Activated T-helper 2 cell treated with anti-CD3 and anti-CD28 coated beads, Interferon-gamma antibody, Interleukin-2, Interleukin-4, amounts not matched to agents 10 μg/mL and 5 μg/mL and 100 μg/mL, durations not matched to agents 14 hours and 24 hours and 36 hours (primary cell): ENCODE measurements around the gene PIGP. TPM values are rescaled to one million over a fixed set of nuclear protein-coding genes. Genes with fewer than 3 reads are reported as not detected.
"Not testable (repeated sequence)": the region's sequence is repeated elsewhere in the genome, so short reads cannot be mapped to it uniquely, and the experiment has no call there.

Experiments
- DNase-seq: peaks from one replicate; pipeline ENCODE4 v3.0.0; 2021; ENCODE audit warnings: low spot score
- H3K27ac Mint-ChIP-seq: one replicate; pipeline ENCODE4 v1.8.0; 2021; ENCODE audit warnings: mixed read lengths
- H3K27me3 Mint-ChIP-seq: one replicate; pipeline ENCODE4 v1.8.0; 2021; ENCODE audit warnings: low read depth, mixed read lengths
- H3K36me3 Mint-ChIP-seq: one replicate; pipeline ENCODE4 v1.8.0; 2021; ENCODE audit warnings: low read depth, mixed read lengths
- H3K4me1 Mint-ChIP-seq: one replicate; pipeline ENCODE4 v1.8.0; 2021; ENCODE audit warnings: low read depth, mixed read lengths
- H3K4me3 Mint-ChIP-seq: one replicate; pipeline ENCODE4 v1.8.0; 2021; ENCODE audit warnings: low read depth, mild to moderate bottlenecking, moderate library complexity, mixed read lengths
- H3K9me3 Mint-ChIP-seq: one replicate; pipeline ENCODE4 v1.8.0; 2021; ENCODE audit warnings: mixed read lengths
- intact Hi-C: fragments of 100-400 bp; cut with micrococcal nuclease; formaldehyde crosslinking; loops from one replicate; pipeline ENCODE4 v1.15.1; 2023
- total RNA-seq: library from RNA; stranded (reverse); gene quantifications from 2 replicates; pipeline ENCODE4 v1.2.3, GENCODE V29; 2022

PIGP gene
- total RNA-seq = 20.6 and 23.7 TPM in 2 replicates

- peaks cover 48% of the 10 kb centered on the region for H3K4me1 Mint-ChIP-seq
- no peaks in the 10 kb centered on the region for H3K27me3 Mint-ChIP-seq
- peak within 1 kb of the TSS; percentile 89 for H3K27ac Mint-ChIP-seq
- intact Hi-C loops = loop anchor here (1.0 to 5.0 kb wide), 6 partner anchors 46 to 293 kb away; partner anchors contain the start of genes DYRK1A, HLCS and VPS26C
- H3K4me3 Mint-ChIP-seq = peak within 1 kb of the TSS; percentile 90
- no peaks in the 10 kb centered on the region for H3K9me3 Mint-ChIP-seq
- peak; percentile 93 for DNase-seq
- H3K36me3 Mint-ChIP-seq = peaks cover 30% of the 10 kb centered on the region
Observed at GRCh38 chr21:37072988-37073416, at the start of gene PIGP, which contains the start of gene TTC3. PIGP (minus strand) TSS chr21:37073071; CDS start chr21:37072515, 556 bp downstream. TTC3 (plus strand) TSS chr21:37073254; CDS start chr21:37087258, 14,004 bp downstream.

- no peaks in the 10 kb centered on the region for H3K27me3 Mint-ChIP-seq
- H3K4me3 Mint-ChIP-seq = peak overlapping the region; percentile 35
- H3K36me3 Mint-ChIP-seq = peaks cover 26% of the 10 kb centered on the region
- no peaks in the 10 kb centered on the region for H3K9me3 Mint-ChIP-seq
- no peak for DNase-seq
- H3K4me1 Mint-ChIP-seq = peaks cover 35% of the 10 kb centered on the region
- intact Hi-C loops = loop anchor here (2.0 kb wide), 1 partner anchor 47 kb away; the partner anchor contains the start of genes PIGP and TTC3
- peak overlapping the region; percentile 79 for H3K27ac Mint-ChIP-seq
Observed at GRCh38 chr21:37119421-37120218, 46.7 kb upstream of the PIGP start.

- Mint-ChIP-seq H3K36me3 (peaks cover 23% of the 10 kb centered on the region), H3K4me3 (no peak overlapping the region), H3K27ac (no peak overlapping the region), H3K9me3 (no peaks in the 10 kb centered on the region), H3K4me1 (peaks cover 35% of the 10 kb centered on the region), H3K27me3 (no peaks in the 10 kb centered on the region)
- intact Hi-C loops = loop anchor here (2.0 kb wide), 1 partner anchor 46 kb away; the partner anchor contains the start of genes PIGP and TTC3
- DNase-seq = no peak
Observed at GRCh38 chr21:37118187-37118826, 45.4 kb upstream of the PIGP start.

GRCh38 chr21:37117204-37117603, 44.3 kb upstream of the PIGP start:
- Mint-ChIP-seq H3K9me3 (peaks cover 2% of the 10 kb centered on the region), H3K4me1 (peaks cover 35% of the 10 kb centered on the region), H3K27ac (no peak overlapping the region), H3K27me3 (no peaks in the 10 kb centered on the region), H3K36me3 (peaks cover 19% of the 10 kb centered on the region), H3K4me3 (no peak overlapping the region)
- intact Hi-C loops = no loop called here
- no peak for DNase-seq

GRCh38 chr21:37116459-37116858, 43.6 kb upstream of the PIGP start:
- H3K9me3 Mint-ChIP-seq, intact Hi-C loops, H3K4me3 Mint-ChIP-seq, H3K27me3 Mint-ChIP-seq, DNase-seq, H3K27ac Mint-ChIP-seq: not testable (repeated sequence)
- peaks cover 22% of the 10 kb centered on the region for H3K36me3 Mint-ChIP-seq
- peaks cover 35% of the 10 kb centered on the region for H3K4me1 Mint-ChIP-seq

GRCh38 chr21:37114301-37114700, 41.4 kb upstream of the PIGP start:
- H3K4me1 Mint-ChIP-seq = peaks cover 23% of the 10 kb centered on the region
- intact Hi-C loops, H3K27ac Mint-ChIP-seq, DNase-seq, H3K4me3 Mint-ChIP-seq, H3K27me3 Mint-ChIP-seq: not testable (repeated sequence)
- H3K36me3 Mint-ChIP-seq = peaks cover 29% of the 10 kb centered on the region
- H3K9me3 Mint-ChIP-seq = peaks cover 18% of the 10 kb centered on the region

GRCh38 chr21:37111029-37111428, 38.2 kb upstream of the PIGP start:
- H3K9me3 Mint-ChIP-seq = peaks cover 32% of the 10 kb centered on the region
- H3K27ac Mint-ChIP-seq, DNase-seq, H3K4me1 Mint-ChIP-seq, intact Hi-C loops, H3K4me3 Mint-ChIP-seq, H3K27me3 Mint-ChIP-seq: not testable (repeated sequence)
- H3K36me3 Mint-ChIP-seq = peaks cover 38% of the 10 kb centered on the region

GRCh38 chr21:37106998-37107397, 34.1 kb upstream of the PIGP start:
- no peak overlapping the region for H3K27ac Mint-ChIP-seq
- peaks cover 35% of the 10 kb centered on the region for H3K36me3 Mint-ChIP-seq
- intact Hi-C loops = no loop called here
- H3K4me1 Mint-ChIP-seq = no peaks in the 10 kb centered on the region
- H3K4me3 Mint-ChIP-seq = no peak overlapping the region
- peaks cover 29% of the 10 kb centered on the region for H3K9me3 Mint-ChIP-seq
- H3K27me3 Mint-ChIP-seq = no peaks in the 10 kb centered on the region
- DNase-seq = no peak

GRCh38 chr21:37102746-37103145, 29.9 kb upstream of the PIGP start:
- H3K4me1 Mint-ChIP-seq, H3K27ac Mint-ChIP-seq, H3K9me3 Mint-ChIP-seq, DNase-seq, H3K27me3 Mint-ChIP-seq, intact Hi-C loops, H3K4me3 Mint-ChIP-seq: not testable (repeated sequence)
- peaks cover 19% of the 10 kb centered on the region for H3K36me3 Mint-ChIP-seq

- H3K9me3 Mint-ChIP-seq = no peaks in the 10 kb centered on the region
- H3K4me3 Mint-ChIP-seq = no peak overlapping the region
- no peaks in the 10 kb centered on the region for H3K27me3 Mint-ChIP-seq
- H3K4me1 Mint-ChIP-seq = no peaks in the 10 kb centered on the region
- H3K36me3 Mint-ChIP-seq = peaks cover 20% of the 10 kb centered on the region
- intact Hi-C loops = no loop called here
- no peak for DNase-seq
- H3K27ac Mint-ChIP-seq = no peak overlapping the region
Observed at GRCh38 chr21:37101384-37101783, 28.5 kb upstream of the PIGP start.

GRCh38 chr21:37100316-37100715, 27.4 kb upstream of the PIGP start:
- intact Hi-C loops = no loop called here
- H3K9me3 Mint-ChIP-seq = no peaks in the 10 kb centered on the region
- no peak overlapping the region for H3K27ac Mint-ChIP-seq
- H3K4me1 Mint-ChIP-seq = no peaks in the 10 kb centered on the region
- no peaks in the 10 kb centered on the region for H3K27me3 Mint-ChIP-seq
- H3K36me3 Mint-ChIP-seq = peaks cover 24% of the 10 kb centered on the region
- no peak overlapping the region for H3K4me3 Mint-ChIP-seq
- DNase-seq = no peak

- intact Hi-C loops = no loop called here
- no peaks in the 10 kb centered on the region for H3K27me3 Mint-ChIP-seq
- H3K4me3 Mint-ChIP-seq = no peak overlapping the region
- no peaks in the 10 kb centered on the region for H3K9me3 Mint-ChIP-seq
- no peaks in the 10 kb centered on the region for H3K4me1 Mint-ChIP-seq
- peaks cover 23% of the 10 kb centered on the region for H3K36me3 Mint-ChIP-seq
- DNase-seq = no peak
- no peak overlapping the region for H3K27ac Mint-ChIP-seq
Observed at GRCh38 chr21:37098751-37099150, 25.9 kb upstream of the PIGP start.

- no peaks in the 10 kb centered on the region for H3K9me3 Mint-ChIP-seq
- no peak for DNase-seq
- peaks cover 32% of the 10 kb centered on the region for H3K36me3 Mint-ChIP-seq
- no peaks in the 10 kb centered on the region for H3K4me1 Mint-ChIP-seq
- intact Hi-C loops = no loop called here
- no peak overlapping the region for H3K27ac Mint-ChIP-seq
- H3K4me3 Mint-ChIP-seq = no peak overlapping the region
- no peaks in the 10 kb centered on the region for H3K27me3 Mint-ChIP-seq
Observed at GRCh38 chr21:37095821-37096220, 22.9 kb upstream of the PIGP start.
